ENCODE data around the gene ETV7. TPM values are rescaled to one million over a fixed set of nuclear protein-coding genes. Genes with fewer than 3 reads are reported as not detected.
A peak's percentile ranks its signal among the peaks of the same experiment; 100 is the strongest.

The ETV7 gene
- total and polyA plus RNA-seq, 4 donors = 0.29 to 0.61 (median 0.40) TPM; not detected in 1

DNA sequence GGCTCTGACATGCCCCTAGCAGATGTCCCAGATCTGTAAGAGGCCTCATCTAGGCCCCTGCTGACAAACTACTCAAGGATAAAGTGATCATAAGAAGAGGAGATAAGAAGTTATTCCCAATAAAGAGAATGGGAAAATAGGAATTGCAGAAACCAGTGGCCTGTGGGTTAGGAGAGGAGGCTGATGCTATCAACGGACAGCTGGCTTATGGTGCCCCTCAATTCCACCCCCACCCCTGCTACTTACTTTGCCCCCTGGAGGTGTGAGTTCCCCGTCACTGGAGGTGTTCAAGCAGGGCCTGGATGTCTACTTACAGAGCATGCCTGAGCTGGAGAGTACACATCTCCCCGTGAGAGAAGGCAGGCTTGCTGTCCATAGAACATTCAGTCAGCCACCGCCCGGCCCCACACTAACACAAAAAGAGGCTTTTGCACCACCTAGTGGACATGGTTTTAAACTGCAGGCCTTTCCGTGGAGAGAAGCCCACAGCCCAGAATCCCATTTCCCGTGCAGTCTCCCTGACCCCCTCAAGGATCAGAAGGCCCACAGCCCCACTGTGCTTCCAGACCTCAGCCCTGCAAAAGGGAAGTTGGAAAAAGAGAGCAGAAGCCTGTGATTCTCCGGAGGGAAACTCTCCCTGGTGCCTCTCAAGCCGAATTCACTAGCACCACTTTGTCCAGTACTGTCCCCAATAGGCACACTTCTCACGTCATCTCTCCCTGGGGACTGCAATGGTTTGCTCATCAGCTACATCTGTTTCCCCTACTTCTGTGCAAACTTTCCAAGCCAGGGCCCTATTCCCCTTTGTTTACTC lies 27.0 kb downstream of the ETV7 start:
- Histone ChIP-seq H3K4me3 (ENCODE audit: low read depth, low read length) (no peak overlapping the region), H3K4me1 (ENCODE audit: control insufficient read depth, insufficient read depth, low read length) (peaks cover 18% of the 10 kb centered on the region), H3K36me3 (ENCODE audit: control insufficient read depth, insufficient read depth, low read length) (no peaks in the 10 kb centered on the region), H3K27ac (ENCODE audit: low read depth, low read length) (peak overlapping the region; percentile 58), H3K9me3 (ENCODE audit: control insufficient read depth, insufficient read depth, low read length) (no peaks in the 10 kb centered on the region), H3K27me3 (ENCODE audit: control insufficient read depth, insufficient read depth, low read length) (no peaks in the 10 kb centered on the region)
- DNase-seq (ENCODE audit: low read depth in 4 of 6, low spot score in 6 of 6) = peak; percentile 68 to 97 (median 86)
- 11% methylated on average over 9 of the region's 10 CpGs for WGBS (ENCODE audit: insufficient coverage)

DNA sequence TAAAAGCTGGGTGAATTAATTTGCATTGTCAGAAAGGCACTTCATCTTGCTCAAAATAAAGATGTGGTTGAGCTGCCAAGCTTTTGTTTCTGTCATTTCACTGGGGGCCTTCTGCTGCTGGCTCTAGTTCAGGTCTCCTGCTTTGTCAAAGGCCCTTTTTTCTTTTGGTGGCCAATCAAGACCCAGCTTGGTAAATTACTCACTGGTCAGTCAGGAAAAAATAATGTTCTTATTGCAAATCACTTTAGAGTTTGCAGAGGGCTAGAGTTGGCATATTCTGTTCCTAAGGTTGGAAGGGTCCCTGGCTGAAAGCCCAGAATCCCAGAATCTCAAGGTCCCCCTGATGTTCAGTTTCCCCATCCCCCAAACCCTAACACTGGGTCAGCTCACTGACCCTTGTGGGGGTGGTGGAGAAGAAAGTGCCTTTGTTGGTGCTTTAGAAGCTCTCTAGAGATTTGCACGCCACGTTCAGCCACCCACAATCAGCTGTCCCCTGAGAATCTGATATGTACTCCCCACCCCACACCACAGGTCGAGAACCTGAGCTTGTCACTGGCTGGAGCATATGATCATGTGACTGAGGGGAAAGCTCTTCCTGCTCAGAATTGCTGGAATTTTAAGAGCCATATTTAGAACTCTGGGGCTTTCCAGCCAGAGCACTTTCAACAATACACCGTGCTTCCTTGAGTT lies 29.1 kb downstream of the ETV7 start:
- no CpG with 5 or more reads among the region's 4 CpGs for WGBS (ENCODE audit: insufficient coverage)
- H3K27ac ChIP-seq (ENCODE audit: low read depth, low read length) = peak overlapping the region; percentile 88

GRCh38 chr6:36357872-36358225 lies 29.6 kb downstream of the ETV7 start:
- Histone ChIP-seq H3K27me3 (ENCODE audit: control insufficient read depth, insufficient read depth, low read length) (no peaks in the 10 kb centered on the region), H3K36me3 (ENCODE audit: control insufficient read depth, insufficient read depth, low read length) (no peaks in the 10 kb centered on the region), H3K4me3 (ENCODE audit: low read depth, low read length) (no peak overlapping the region), H3K27ac (ENCODE audit: low read depth, low read length) (peak overlapping the region; percentile 88), H3K4me1 (ENCODE audit: control insufficient read depth, insufficient read depth, low read length) (peaks cover 18% of the 10 kb centered on the region), H3K9me3 (ENCODE audit: control insufficient read depth, insufficient read depth, low read length) (no peaks in the 10 kb centered on the region)
- 85% methylated on average over 3 of the region's 3 CpGs for WGBS (ENCODE audit: insufficient coverage)
- no peak for DNase-seq (ENCODE audit: low read depth in 4 of 6, low spot score in 6 of 6)

More for the DNA sequence above, 29.1 kb downstream of the ETV7 start:
- H3K4me1 ChIP-seq (ENCODE audit: control insufficient read depth, insufficient read depth, low read length) = peaks cover 18% of the 10 kb centered on the region
- DNase-seq (ENCODE audit: low read depth in 4 of 6, low spot score in 6 of 6) = peak in 1 of 6 donors; percentile 70
- no peaks in the 10 kb centered on the region for H3K36me3 ChIP-seq (ENCODE audit: control insufficient read depth, insufficient read depth, low read length)
- H3K27me3 ChIP-seq (ENCODE audit: control insufficient read depth, insufficient read depth, low read length) = no peaks in the 10 kb centered on the region
- no peaks in the 10 kb centered on the region for H3K9me3 ChIP-seq (ENCODE audit: control insufficient read depth, insufficient read depth, low read length)
- H3K4me3 ChIP-seq (ENCODE audit: low read depth, low read length) = no peak overlapping the region

- Histone ChIP-seq H3K9me3 (ENCODE audit: control insufficient read depth, insufficient read depth, low read length) (no peaks in the 10 kb centered on the region), H3K4me3 (ENCODE audit: low read depth, low read length) (no peak overlapping the region), H3K4me1 (ENCODE audit: control insufficient read depth, insufficient read depth, low read length) (peaks cover 21% of the 10 kb centered on the region), H3K27ac (ENCODE audit: low read depth, low read length) (no peak overlapping the region), H3K27me3 (ENCODE audit: control insufficient read depth, insufficient read depth, low read length) (no peaks in the 10 kb centered on the region), H3K36me3 (ENCODE audit: control insufficient read depth, insufficient read depth, low read length) (no peaks in the 10 kb centered on the region)
- DNase-seq (ENCODE audit: low read depth in 4 of 6, low spot score in 6 of 6) = no peak
- 80% methylated on average over 1 of the region's 4 CpGs for WGBS (ENCODE audit: insufficient coverage)
Observed at GRCh38 chr6:36355819-36356218, 31.6 kb downstream of the ETV7 start.

DNA sequence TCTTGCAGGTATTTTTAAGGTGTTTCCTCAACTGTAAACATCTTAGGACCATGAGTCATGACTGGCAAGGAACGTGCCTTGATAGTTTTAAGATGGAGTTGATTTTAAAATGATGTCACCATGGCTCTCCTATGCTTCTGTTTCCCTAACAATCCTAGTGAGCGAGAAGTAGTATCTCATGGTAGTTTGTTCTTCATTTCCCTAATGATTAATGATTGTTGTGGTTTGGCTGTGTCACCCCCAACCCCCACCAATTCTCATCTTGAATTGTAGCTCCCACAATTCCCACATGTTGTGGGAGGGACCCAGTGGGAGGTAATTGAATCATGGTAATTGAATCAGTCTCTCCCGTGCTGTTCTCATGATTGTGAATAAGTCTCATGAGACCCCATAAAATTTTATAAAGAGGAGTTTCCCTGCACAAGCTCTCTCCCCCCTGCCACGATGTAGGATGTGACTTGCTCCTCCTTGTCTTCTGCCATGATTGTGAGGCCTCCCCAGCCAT lies 34.0 kb downstream of the ETV7 start:
- H3K4me3 ChIP-seq (ENCODE audit: low read depth, low read length) = no peak overlapping the region
- peaks cover 14% of the 10 kb centered on the region for H3K4me1 ChIP-seq (ENCODE audit: control insufficient read depth, insufficient read depth, low read length)
- DNase-seq (ENCODE audit: low read depth in 4 of 6, low spot score in 6 of 6) = peak in 1 of 6 donors; percentile 68
- H3K27me3 ChIP-seq (ENCODE audit: control insufficient read depth, insufficient read depth, low read length) = no peaks in the 10 kb centered on the region
- H3K36me3 ChIP-seq (ENCODE audit: control insufficient read depth, insufficient read depth, low read length) = no peaks in the 10 kb centered on the region
- 50% methylated on average over 1 of the region's 4 CpGs for WGBS (ENCODE audit: insufficient coverage)
- H3K27ac ChIP-seq (ENCODE audit: low read depth, low read length) = no peak overlapping the region
- H3K9me3 ChIP-seq (ENCODE audit: control insufficient read depth, insufficient read depth, low read length) = no peaks in the 10 kb centered on the region

DNA sequence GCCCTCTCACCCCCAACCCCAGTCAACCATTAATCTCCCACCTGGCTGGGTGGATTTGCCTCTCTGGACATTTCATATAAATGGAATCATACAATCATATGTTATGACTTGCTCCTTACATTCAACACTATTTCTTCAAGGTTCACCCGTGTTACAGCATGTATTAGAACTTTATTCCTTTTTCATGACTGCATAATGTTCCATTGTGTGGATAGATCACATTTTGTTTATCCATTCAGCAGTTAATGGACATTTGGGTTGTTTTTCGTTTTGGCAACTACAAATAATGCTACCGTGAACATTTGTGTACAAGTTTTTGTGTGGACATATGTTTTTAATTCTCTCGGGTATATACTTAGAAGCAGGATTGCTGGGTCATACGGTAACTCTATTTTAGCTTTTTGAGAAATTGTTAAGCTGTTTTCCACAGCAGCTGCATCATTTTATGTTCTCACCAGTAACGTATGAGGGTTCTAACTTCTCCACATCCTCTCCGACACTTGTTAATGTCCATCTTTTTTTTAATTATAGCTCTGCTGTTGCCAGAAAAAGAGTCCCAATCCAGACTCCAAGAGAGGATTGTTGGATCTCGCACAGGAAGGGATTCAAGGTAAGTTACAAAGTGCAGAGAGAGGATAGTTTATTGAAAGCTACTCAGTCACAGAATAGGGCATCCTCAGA lies 34.9 kb downstream of the ETV7 start:
- Histone ChIP-seq H3K27me3 (ENCODE audit: control insufficient read depth, insufficient read depth, low read length) (no peaks in the 10 kb centered on the region), H3K4me3 (ENCODE audit: low read depth, low read length) (no peak overlapping the region), H3K4me1 (ENCODE audit: control insufficient read depth, insufficient read depth, low read length) (peaks cover 13% of the 10 kb centered on the region), H3K27ac (ENCODE audit: low read depth, low read length) (no peak overlapping the region), H3K36me3 (ENCODE audit: control insufficient read depth, insufficient read depth, low read length) (no peaks in the 10 kb centered on the region), H3K9me3 (ENCODE audit: control insufficient read depth, insufficient read depth, low read length) (no peaks in the 10 kb centered on the region)
- no peak for DNase-seq (ENCODE audit: low read depth in 4 of 6, low spot score in 6 of 6)
- WGBS (ENCODE audit: insufficient coverage) = no CpG with 5 or more reads among the region's 8 CpGs

- H3K4me1 ChIP-seq (ENCODE audit: control insufficient read depth, insufficient read depth, low read length) = peaks cover 11% of the 10 kb centered on the region
- no peaks in the 10 kb centered on the region for H3K36me3 ChIP-seq (ENCODE audit: control insufficient read depth, insufficient read depth, low read length)
- WGBS (ENCODE audit: insufficient coverage) = 47% methylated on average over 13 of the region's 15 CpGs
- no peak overlapping the region for H3K4me3 ChIP-seq (ENCODE audit: low read depth, low read length)
- DNase-seq (ENCODE audit: low read depth in 4 of 6, low spot score in 6 of 6) = peak in 1 of 6 donors; percentile 78
- H3K27ac ChIP-seq (ENCODE audit: low read depth, low read length) = peak overlapping the region; percentile 2
- H3K27me3 ChIP-seq (ENCODE audit: control insufficient read depth, insufficient read depth, low read length) = no peaks in the 10 kb centered on the region
- H3K9me3 ChIP-seq (ENCODE audit: control insufficient read depth, insufficient read depth, low read length) = no peaks in the 10 kb centered on the region
Observed at GRCh38 chr6:36350681-36351571, 36.5 kb downstream of the ETV7 start.

- no peak for DNase-seq (ENCODE audit: low read depth in 4 of 6, low spot score in 6 of 6)
- no CpG with 5 or more reads among the region's 4 CpGs for WGBS (ENCODE audit: insufficient coverage)
- peaks cover 11% of the 10 kb centered on the region for H3K4me1 ChIP-seq (ENCODE audit: control insufficient read depth, insufficient read depth, low read length)
- H3K27me3 ChIP-seq (ENCODE audit: control insufficient read depth, insufficient read depth, low read length) = no peaks in the 10 kb centered on the region
- no peaks in the 10 kb centered on the region for H3K9me3 ChIP-seq (ENCODE audit: control insufficient read depth, insufficient read depth, low read length)
- no peak overlapping the region for H3K27ac ChIP-seq (ENCODE audit: low read depth, low read length)
- no peaks in the 10 kb centered on the region for H3K36me3 ChIP-seq (ENCODE audit: control insufficient read depth, insufficient read depth, low read length)
- no peak overlapping the region for H3K4me3 ChIP-seq (ENCODE audit: low read depth, low read length)
Observed at GRCh38 chr6:36350082-36350481, 37.4 kb downstream of the ETV7 start.

GRCh38 chr6:36349240-36349639 lies 38.2 kb downstream of the ETV7 start:
- Histone ChIP-seq H3K4me1 (ENCODE audit: control insufficient read depth, insufficient read depth, low read length) (peaks cover 11% of the 10 kb centered on the region), H3K9me3 (ENCODE audit: control insufficient read depth, insufficient read depth, low read length) (no peaks in the 10 kb centered on the region), H3K36me3 (ENCODE audit: control insufficient read depth, insufficient read depth, low read length) (no peaks in the 10 kb centered on the region), H3K4me3 (ENCODE audit: low read depth, low read length) (no peak overlapping the region), H3K27me3 (ENCODE audit: control insufficient read depth, insufficient read depth, low read length) (no peaks in the 10 kb centered on the region), H3K27ac (ENCODE audit: low read depth, low read length) (no peak overlapping the region)
- peak in 1 of 6 donors; percentile 72 for DNase-seq (ENCODE audit: low read depth in 4 of 6, low spot score in 6 of 6)
- 92% methylated on average over 2 of the region's 6 CpGs for WGBS (ENCODE audit: insufficient coverage)
